ENCODE measurements around the gene TRIM61.

DNA sequence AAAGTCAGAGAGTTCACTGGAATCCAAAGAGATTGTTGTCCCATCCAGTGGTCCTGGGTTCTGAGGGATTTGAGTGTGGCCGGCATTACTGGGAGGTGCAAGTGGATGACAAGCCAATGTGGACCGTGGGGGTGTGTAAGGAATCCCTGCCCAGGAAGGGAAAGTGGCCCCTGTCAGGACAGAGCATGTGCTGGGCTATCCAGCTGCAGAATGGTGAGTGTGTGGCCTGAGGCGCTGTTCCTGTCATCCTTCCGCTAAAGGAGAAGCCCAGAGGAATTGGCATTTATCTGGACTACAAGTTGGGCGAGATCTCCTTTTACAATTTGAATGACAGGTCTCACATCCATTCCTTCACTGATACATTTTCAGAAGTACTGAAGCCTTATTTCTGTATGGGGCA, 33.9 kb upstream of the TRIM61 start:
- TF ChIP-seq, protein P1, sequence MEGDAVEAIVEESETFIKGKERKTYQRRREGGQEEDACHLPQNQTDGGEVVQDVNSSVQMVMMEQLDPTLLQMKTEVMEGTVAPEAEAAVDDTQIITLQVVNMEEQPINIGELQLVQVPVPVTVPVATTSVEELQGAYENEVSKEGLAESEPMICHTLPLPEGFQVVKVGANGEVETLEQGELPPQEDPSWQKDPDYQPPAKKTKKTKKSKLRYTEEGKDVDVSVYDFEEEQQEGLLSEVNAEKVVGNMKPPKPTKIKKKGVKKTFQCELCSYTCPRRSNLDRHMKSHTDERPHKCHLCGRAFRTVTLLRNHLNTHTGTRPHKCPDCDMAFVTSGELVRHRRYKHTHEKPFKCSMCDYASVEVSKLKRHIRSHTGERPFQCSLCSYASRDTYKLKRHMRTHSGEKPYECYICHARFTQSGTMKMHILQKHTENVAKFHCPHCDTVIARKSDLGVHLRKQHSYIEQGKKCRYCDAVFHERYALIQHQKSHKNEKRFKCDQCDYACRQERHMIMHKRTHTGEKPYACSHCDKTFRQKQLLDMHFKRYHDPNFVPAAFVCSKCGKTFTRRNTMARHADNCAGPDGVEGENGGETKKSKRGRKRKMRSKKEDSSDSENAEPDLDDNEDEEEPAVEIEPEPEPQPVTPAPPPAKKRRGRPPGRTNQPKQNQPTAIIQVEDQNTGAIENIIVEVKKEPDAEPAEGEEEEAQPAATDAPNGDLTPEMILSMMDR (conservative IDR thresholded peaks at IDR 0.05; ENCODE audit: low read length): no peak
- TF ChIP-seq EZH2phosphoT487 (IDR thresholded peaks at IDR 0.05; ENCODE audit: borderline replicate concordance): no peak

Data from Loucy (cell line).